Activated CD4-positive, alpha-beta T cell treated with anti-CD3 and anti-CD28 coated beads, Interleukin-2, amount 50 U/mL, for 4 hours (primary cell): ENCODE results near the gene TRNT1.

Experiments used
- DNase-seq, 2 experiments: peaks; one replicate each; pipeline ENCODE4 v3.0.0-alpha.2; 2020

Gene TRNT1

DNA sequence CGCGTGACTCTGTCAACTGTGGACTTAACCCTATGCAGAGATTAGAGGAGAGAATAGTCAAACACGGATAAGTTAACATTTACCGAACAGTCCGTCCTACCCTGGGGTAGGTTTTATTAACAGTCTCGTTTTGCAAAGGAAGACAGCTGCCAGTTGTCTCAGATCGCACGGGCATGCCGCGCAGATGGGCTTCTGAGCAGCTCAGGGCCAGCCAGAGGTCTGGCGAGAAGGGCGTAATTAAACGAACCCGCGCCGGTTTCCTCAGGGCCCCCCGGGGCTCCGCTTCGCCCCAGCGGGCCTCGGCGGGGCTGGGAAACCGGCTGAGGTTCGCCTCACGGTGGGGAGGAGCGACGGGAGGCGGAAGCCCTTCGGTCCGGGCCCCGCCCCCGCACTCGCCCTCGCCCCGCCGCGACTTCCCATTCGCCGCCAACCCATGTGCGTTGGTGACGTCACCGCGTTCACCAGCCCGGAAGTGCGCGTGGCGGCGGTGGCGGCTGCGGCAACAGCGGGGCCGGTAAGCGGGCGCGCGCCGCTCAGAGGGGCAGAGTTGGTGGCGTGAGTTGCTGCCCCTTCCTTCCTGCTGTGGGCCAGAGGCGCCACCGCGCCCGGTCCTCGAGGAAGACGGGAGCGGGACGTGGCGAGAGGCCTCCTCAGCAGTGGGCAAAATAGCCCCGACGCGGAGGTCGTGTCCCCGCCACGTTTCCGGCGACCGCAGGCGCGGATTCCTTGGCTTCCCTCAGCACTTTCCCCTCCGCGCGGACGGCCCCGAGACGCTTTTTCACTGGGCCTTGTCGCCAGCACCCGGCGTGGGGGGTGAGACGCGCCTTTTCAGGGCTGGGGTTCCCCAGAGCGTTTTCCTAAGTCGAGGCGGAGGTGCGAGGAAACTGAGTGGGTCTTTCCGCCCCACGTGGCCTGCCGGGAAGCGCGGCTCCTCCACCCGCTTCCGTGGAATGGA lies at the start of gene TRNT1:
TRNT1 (plus strand) TSS at position 464 of the 955 bp plus-strand sequence. CDS start 2,101 bp downstream, outside the sequence.
- DNase-seq, result peak; percentile 95 to 96

DNA sequence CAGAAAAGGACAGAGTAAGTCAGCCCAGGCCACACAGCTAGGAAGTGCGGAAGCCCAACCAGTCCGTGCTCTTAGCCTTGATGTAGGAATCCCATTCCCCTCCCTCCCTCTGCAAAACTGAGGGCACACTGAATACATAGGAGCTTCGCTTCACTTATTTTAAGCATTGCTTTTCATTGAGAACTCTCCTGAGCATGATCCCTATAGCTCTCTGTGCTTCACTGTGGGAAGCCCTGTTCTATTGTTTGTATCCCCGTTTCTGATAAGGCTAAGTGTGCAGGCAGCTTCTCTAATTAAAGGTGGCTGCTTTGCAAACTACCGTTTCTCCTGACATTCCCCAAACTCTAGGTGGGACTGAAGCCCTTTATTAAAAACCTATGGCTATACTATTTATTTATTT lies 46.4 kb upstream of the TRNT1 start:
- no peak for DNase-seq

DNA sequence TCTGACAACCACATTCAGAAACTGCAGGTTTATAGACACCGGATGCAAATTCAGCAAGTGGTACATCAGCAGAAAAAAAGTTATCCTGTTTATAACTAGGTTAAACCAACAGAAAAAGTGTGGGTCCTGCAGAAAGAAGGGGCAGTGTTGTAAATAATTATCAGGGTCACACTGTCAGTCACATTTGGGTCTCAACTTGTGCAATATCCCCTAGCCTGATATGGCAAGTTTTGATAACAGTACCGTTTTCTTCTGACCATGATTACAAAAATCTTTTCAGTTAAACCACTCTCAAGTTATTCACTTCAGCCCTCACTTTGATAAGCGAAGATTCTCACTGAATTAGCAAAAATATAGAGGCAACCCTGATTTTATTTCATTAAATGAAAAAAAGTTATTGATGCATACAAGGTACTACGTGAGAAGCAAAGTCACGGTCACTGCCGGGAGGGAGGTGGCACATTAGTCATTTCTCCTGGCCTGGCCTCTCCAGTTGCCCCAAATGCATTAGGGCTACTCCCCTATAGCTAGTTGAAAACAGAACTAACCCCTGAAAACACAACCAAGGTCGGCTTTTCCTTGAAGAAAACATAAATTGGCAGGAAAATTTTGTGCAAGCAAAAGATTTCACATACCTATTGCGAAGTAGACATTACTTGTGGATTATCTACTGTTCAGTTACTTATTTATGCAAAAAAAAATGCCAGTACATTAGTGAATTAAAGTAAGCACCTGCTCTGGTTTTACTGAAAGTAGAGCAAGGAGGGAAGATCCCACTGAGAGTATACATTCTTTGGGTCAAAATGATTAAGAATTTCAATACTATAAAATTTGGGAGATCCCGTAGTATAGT lies 45.1 kb upstream of the TRNT1 start:
- no peak for DNase-seq

DNA sequence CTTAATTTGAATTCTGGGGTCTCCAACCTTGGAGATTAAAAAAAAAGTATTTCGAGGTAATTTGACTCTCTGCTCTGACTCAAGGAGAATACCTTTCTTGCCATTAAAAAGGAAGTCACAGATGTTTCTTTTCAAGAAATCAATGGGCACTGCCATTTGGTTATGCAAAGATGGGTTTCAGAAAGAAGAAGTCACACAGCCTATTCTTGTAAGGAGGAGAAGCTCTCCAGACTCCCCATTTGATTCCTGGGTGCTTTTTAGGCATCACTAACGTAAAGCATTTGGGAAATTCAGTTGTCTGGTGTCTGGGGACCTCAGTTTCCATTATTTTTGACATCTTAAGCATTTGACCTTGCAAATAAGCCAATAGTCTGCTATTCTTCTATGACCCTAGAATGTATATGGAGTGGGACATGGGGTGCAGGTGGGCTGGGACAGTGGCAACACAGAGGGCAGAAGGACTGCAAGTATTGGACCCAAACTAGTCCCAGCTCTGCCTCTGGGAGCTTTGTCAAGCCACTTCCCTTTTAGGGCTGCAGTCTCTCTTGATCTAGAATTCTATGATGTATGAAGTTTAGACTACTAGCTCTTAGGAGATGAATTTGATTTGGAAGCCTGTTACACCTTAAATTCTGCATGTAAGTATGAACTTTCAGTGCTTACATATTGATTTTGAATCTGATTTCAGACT lies 44.4 kb upstream of the TRNT1 start:
- DNase-seq, result no peak

DNA sequence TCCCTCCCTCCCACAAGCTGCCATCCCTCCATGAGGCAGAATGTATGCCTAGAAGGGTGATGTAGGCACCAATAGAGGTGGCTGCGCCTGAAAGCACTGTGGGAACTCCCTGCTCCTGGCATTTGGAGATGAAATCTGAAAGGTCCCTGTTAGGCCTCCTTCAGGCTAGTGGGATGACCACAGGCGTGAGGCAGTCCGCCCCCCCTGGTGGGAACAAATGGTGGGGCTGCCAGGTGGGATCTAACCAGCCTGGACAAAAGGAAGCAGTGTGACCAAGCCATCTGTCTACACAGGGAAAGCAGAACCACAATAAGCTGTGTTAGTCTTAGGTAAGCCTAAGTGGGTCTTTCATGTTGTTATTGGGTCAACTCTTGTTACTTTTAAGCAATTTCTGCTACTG lies 41.9 kb upstream of the TRNT1 start:
- DNase-seq, result no peak

DNA sequence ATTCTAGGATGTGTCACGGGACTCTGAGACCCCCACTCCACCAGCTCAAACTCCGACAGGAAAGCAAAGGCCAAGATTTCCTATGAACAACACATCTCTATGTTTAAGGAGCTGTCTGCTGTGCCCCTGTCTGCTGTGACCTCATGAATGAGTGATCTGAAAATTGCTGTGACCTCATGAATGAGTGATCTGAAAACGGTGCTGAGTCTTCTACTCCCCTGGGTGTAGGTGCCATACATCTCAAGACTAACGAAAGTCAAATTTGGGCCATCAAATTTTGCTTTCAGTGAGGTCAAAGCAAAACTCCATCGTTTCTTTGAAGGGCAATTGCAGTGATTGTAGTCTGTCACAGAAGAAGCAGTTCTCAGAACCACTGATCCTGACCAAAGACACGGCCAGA lies 41.0 kb upstream of the TRNT1 start:
- DNase-seq, result no peak

DNA sequence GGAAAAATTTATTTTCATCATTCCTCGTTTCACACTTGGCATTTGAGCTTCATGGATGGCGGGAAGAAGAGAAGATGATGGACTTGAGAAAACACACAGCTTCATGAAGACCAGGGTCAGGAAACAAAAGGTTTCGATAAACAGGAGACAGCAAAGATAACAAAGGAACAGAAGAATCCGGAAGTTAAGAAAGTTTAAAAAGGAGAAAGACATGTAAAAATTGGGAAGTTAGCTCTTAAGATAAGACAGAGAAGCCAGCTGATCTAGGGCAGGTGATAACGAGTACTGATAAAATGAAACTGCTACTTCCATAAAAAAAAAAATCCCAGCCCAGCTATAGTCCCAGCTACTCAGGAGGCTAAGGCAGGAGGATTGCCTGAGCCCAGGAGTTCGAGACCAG lies 40.5 kb upstream of the TRNT1 start:
- DNase-seq, result no peak

DNA sequence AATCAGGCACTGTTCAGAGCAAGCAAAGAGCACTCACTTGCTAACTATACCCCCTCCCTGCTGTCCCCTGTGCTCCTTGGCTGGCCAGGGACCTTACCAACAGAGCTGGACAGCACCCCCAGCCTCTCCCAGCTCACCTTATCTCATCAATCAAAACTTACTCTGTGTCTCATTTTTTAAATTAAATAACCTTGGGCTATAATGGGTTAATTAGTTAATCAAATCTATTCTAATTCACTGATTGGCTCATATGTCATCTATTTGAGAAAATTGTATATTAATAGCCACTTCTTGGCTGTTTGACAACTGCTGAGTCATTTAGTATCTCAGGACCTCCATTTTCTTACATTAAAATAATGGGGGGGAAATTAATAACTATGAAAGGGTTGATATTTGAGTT lies 39.5 kb upstream of the TRNT1 start:
- DNase-seq, result no peak

DNA sequence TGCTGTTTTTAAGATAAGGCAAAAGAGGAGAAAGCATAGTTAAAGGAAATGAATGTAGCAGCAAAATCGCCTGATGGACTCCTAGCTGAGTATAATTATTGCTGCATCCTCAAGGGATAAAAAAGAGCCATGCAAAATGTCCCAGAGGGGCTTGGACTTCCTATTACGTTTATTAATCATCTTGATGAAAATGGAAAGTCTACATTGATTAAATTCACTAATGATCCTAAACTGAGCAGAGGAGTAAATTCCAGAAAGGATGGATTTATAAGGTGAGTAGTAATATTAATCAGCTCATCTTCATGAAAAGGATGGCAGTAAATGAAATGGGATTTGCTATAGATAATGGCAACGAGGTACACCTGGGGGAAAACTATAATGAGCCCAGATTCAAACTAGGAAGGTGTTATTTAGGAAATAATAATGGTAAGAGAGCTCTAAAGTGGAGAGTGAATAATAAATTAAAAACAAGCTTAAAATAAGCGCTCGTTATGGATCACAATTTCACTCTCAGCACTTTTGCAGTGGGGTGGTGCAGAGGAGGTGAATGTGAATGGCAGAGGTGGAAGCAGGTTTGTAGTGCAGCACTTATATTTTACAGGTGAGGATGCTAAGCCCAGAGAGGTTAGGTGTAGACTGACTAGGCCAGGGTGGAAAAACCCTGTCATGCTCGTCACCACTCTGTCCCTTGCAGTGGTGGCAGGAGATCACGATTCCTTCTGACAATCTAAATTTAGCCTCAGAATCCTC lies 38.8 kb upstream of the TRNT1 start:
- no peak for DNase-seq

DNA sequence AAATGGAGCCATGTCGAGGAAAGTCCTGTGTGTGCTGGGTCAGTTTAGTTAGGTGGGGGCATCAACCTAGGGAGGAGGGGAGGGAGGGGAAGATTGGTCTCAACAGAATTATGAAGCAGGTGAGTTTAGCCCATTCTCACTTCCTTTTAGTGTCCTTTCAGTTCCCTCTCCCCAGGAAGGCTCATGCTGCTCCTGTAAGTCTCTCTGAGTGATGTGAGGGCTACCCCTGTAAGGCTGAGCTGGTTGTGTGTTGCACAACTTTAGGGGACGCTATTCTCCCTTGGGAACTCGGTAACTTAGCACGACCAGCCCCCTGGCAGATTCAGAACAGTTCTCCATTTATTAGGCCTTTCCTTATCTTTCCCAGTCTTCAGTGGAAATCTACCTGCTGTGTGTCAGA lies 37.7 kb upstream of the TRNT1 start:
- DNase-seq, result no peak

DNA sequence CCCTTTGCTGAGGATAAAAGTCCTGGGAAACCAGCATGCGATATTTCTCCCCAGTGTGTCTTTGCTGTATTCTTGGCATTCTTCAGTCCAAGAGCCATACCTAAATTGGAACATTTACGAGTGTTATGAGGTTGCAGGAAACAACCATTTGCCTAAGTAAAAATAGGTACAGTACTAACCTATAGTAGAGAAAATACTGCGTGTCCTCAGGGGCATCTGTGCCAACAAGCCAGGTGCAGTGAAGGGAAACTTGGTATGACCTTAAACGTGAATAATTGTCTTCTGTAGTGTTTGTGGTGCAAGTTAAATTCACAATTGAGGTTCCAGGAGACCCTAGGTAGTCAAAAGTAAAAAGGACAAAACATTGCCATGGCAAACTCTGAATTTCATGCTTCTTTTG lies 28.8 kb upstream of the TRNT1 start:
- no peak for DNase-seq

DNA sequence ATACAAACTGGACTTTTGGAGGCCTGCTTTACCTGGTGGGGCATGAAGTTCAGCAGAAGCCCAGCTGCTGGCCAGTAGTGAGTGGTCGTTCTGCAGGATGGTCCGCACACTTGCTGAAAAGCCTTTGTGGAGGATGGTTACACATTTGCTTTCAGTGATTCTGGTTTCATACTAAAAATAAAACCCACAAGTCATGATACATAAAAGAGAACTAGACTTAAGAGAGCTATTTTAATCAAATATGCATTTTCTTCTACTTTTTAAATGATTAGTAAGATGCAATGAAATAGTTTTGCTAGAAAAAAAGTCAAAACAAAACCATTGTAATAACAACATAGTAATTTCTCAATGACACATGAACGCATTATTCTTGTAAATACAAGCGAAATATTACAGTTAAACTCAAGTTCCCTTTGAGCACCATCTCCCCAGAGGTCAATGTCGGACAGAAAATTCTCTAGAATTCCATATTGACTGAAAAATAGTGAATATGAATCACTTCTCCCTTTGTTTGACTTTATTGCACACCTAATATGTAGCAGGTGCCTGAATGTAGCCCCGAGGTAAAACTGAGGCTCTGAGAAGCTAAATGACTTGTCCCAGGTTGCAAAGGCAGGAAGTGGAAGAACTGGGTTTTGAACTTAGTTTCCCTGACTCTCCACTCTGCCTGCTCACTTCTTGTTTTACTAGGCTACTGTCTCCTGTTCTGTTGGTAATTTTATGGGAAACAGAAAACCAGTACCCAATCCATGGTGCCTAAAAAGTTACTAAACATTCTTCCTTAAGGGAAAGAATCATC lies 24.9 kb upstream of the TRNT1 start:
- no peak for DNase-seq

DNA sequence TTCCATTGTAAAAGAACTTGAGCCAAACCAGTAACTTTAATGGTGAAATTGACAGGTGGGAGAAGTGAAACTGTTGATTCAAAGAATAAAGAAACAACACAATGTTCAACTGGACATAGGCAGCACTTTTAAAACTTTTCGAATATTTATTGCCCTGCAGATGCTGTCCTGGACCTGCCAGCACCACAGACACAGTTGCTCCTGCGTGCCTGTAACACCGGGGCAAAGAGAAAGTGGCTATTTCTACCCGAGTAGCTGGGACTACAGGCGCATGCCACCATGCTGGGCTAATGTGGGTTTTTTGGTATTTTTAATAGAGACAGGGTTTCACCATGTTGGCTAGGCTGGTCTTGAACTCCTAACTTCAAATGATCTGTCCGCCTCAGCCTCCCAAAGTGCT lies 24.0 kb upstream of the TRNT1 start:
- no peak for DNase-seq

DNA sequence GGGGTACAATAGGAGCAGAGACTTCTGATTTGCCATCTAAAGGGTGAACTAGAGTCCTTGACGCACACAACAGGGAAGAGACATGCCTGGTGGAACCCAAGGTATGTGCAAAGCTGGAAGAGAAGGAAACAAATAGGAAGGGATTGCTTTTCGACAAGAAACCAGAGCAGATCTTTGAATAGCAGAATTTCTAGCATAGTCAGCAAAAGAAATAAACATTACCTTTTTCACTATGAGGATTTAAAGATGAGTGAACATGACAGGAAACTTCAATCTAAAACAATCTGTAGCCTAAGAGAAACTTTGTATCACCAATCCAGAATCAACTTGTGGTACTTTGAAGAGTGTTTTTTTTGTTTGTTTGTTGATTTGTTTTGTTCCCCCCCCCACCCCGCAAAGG lies 21.5 kb upstream of the TRNT1 start:
- DNase-seq, result no peak

DNA sequence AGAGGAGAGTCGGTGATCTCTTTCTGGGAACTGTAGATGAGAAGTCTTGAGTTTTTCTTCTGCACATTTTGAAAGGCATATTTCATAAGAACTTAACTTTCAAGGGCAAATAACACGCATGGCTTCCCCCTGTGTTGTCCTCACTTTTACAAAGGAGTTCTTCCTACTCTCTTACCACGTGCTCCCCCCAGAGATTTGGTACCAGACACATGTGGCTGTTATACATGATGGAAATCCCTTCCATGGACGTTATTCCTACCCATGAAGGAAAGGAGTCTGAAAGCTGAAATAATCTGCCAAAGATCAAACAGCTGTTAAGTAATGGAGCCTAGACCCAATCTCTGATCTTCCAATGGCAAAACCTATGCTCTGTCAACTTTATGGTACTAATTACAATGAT lies 20.9 kb upstream of the TRNT1 start:
- no peak for DNase-seq

DNA sequence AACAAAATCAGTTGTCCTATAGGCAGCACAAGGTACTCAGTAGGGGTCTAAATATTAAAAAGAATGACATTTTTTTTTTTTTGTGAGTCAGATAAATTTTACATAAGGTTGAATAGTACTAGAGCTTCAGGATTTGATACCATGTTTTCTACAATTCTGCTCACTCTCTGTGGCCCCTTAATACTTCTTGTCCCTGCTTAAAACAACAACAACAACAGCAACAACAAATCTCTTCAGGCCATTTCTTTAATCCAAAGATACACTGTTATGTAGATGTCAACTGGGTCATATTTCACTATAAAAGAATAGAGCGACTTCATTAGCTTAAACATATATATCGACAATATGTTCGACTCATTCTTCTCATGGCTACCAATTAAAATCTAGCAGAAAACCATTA lies 19.6 kb upstream of the TRNT1 start:
- no peak for DNase-seq

DNA sequence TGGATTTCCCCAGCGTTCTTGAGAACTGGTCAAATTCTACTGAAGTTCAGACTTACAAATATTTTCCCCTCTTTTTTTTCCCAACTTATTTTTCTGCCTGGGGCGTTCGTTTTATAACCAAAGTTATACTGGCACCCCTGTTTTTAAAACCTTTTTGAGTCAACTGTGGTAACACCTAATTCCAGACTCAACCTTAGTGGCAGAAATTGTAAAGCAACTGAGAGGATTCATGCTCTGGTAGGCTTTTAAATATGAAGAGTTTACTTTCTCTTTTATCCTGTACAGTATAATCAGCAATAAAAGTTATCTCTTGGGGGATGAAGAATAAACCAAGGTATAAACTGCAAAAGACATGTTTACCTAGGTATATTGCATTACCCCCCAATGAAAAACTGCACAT lies 18.9 kb upstream of the TRNT1 start:
- no peak for DNase-seq

DNA sequence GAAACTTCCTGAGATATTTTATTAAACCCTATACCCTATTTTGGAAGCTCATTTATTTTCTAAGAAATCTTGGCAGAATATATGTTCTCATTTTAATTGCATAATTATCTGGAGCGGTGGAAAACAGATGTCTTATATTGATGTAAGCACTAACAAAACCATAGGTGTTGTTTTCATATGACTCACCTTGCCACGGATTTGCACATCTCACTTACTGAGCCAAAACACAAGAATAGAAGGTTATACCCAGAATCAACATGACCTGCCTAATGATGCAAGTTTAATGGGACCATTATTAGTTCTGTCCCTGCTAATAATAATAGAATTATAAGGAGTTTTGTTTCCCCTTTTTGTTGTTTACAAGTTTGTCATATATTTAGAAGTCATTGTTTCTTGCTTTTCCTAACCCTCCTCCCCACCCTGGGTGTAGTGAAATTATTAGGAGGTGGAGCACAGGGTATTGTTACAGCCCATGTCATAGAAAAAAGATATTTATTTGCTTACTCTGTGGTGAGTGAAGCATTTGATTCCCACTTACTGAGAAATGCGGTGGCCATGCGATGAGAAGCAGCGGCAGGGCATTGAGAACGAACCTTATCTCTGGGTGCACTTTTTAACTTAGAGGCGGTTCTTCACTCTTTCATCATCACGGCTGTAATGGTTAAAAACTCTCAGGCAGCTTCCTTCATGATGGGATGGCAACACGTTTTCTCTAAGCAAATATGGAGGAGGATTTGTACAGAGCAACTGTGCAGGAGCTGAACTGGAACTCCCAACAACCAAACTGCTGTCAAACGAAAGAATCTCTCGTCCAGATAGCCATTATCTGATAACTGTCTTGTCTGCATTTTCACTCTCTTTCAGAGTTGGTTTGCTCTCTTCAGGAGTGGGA lies 17.1 kb upstream of the TRNT1 start:
- no peak for DNase-seq

DNA sequence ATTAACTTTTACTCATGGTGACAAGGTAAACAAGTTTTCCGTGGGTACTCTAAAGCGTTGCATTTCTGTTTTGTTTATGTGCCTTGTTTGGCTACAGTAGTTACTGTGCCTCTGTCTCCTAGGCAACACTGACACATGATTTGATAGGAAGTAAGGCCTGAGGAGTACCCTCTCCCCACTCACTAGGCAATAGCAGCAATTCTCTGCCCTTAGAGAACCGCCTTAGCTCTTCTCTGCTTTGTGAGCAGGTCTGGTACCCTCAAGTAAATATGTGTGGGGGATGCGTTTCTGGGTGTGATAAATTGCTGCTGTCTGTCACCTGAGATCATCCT lies 16.5 kb upstream of the TRNT1 start, which contains the start of gene IL5RA:
IL5RA (minus strand) TSS at position 76 of the 332 bp plus-strand sequence. CDS start 5,390 bp downstream, outside the sequence.
- no peak for DNase-seq

DNA sequence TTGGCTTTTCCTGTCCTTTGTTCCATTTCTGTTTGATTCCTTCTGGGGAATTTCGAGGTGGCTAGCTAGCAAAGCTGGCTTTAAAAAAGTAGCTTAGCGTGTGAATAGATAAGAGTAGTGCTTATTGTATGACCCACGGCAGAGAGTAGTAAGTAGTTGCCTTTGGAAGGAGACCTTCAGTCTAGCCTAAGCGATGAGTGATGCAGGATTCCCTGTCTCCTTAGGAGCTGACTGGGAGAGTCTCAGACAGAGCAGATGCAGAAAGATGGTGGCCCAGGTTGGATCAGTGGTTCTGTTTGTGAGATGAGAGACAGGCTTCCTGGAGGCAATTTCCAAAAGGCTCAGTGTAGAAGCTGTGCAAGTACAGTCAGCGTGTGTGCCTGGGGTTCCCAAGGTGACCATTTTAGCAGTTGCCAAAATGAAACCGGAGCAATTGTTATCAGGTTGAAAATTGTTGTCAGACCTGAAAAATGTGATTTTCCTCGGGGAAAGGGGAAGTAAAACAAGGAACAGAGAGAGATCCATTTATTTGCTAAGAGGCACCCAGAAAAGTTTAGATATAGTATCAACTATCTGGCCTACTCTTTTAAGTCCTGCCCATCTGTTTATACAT lies 15.9 kb upstream of the TRNT1 start:
- DNase-seq, result no peak
